Right lobe of liver (tissue), 6 donors: Measurements from ENCODE around the gene PRMT6. TPM values are rescaled to one million over a fixed set of nuclear protein-coding genes. Genes with fewer than 3 reads are reported as not detected.

Experiments
- ATAC-seq, 4 donors: fragments of 200-7000 bp; cut with Tn5 transposase; one replicate each; pipeline ENCODE4 v1.9.1; 2020; ENCODE audit warnings: mild to moderate bottlenecking in 4 of 4, moderate library complexity in 4 of 4
- DNase-seq, 3 donors: peaks; one replicate each; pipeline ENCODE4 v3.0.0-alpha.2; 2020
- H3K27ac ChIP-seq, 3 donors: fragments of 200-600 bp; one replicate each; pipeline ENCODE4 v1.8.0; 2022
- H3K27me3 ChIP-seq, 2 donors: fragments of 200-600 bp; one replicate each; pipeline ENCODE4 v1.8.0; 2022
- H3K36me3 ChIP-seq, 4 donors: fragments of 200-600 bp; sonication (generic) in 1 of 4; one replicate each; pipeline versions ENCODE4 v1.5.1 to v1.8.0; 2017 to 2022; ENCODE audit warnings: control low read depth in 1 of 4
- H3K4me1 ChIP-seq, 4 donors: fragments of 200-600 bp; sonication (generic) in 1 of 4; one replicate each; pipeline versions ENCODE4 v1.5.1 to v1.8.0; 2017 to 2022; ENCODE audit warnings: control low read depth in 1 of 4
- H3K4me3 ChIP-seq, 3 donors: fragments of 200-600 bp; one replicate each; pipeline ENCODE4 v1.8.0; 2022
- H3K9me3 ChIP-seq, 4 donors: fragments of 200-600 bp; sonication (generic) in 1 of 4; one replicate each; pipeline versions ENCODE4 v1.5.1 to v1.8.0; 2017 to 2022; ENCODE audit warnings: control low read depth in 1 of 4
- CTCF ChIP-seq, 4 donors: fragments of 200-600 bp in 3 of 4; fragments of 450-650 bp in 1 of 4; IDR thresholded peaks; one replicate each; pipeline versions ENCODE4 v1.5.1 to v1.8.0; 2016 to 2022; ENCODE audit warnings: antibody characterized with exemption in 4 of 4, mild to moderate bottlenecking in 2 of 4
- POLR2A ChIP-seq: fragments of 450-650 bp; IDR thresholded peaks from one replicate; pipeline ENCODE4 v1.6.1; 2017; ENCODE audit warnings: antibody characterized with exemption, mild to moderate bottlenecking
- WGBS: methylation state at CpG from one replicate; pipeline ENCODE4 v1.1.6; 2018; ENCODE audit warnings: low coverage, low lambda C conversion rate; ENCODE audit not compliant: insufficient coverage; ENCODE audit errors: missing lambda C conversion rate; 5-methylcytosine and 5-hydroxymethylcytosine counted together
- intact Hi-C, 2 donors: fragments of 100-400 bp; cut with DNase I; formaldehyde crosslinking; loops; one replicate each; pipeline versions ENCODE4 v1.11.2 to v1.14.1; 2022
- total RNA-seq, 6 experiments: library from RNA; depleted of rRNA in 2 of 6; stranded (reverse); fragments of >200 nt in 2 of 6; fragmentation: NEBNext Ultra II Directional in 3 of 6; extraction: Animal tissue kit (Norgen Biotek cat#: 25700) in 3 of 6; gene quantifications; one replicate each; pipeline versions ENCODE4 v1.1.0 to v1.2.4, GENCODE V29; 2016 to 2023
- donor health status: DM: no; HTN: yes; CAD: no.
- donor health status: DM: no; HTN: no; CAD: no.
- donor health status: DM: no; HTN: no; CAD: no.
- donor health status: DM: no; HTN: yes; CAD: no.
- donor health status: DM: no; HTN: yes; CAD: no.

Gene PRMT6
- total RNA-seq, 6 experiments from 2014 or later = 0.97 to 12.7 (median 5.4) TPM

- intact Hi-C loops = no loop called here
- no peak for ATAC-seq
- H3K4me1 ChIP-seq = peaks cover 0 to 6% (median 0%) of the 10 kb centered on the region in 4 donors
- no peak for DNase-seq
- TF ChIP-seq CTCF (IDR thresholded peaks at IDR 0.05) = no peak
- TF ChIP-seq POLR2A = no peak
- H3K9me3 ChIP-seq = no peaks in the 10 kb centered on the region
- WGBS = 88% methylated on average over 3 of the region's 3 CpGs
- H3K4me3 ChIP-seq = no peak overlapping the region
- no peaks in the 10 kb centered on the region for H3K27me3 ChIP-seq
- no peaks in the 10 kb centered on the region for H3K36me3 ChIP-seq
- H3K27ac ChIP-seq = no peak overlapping the region
Measured at GRCh38 chr1:107061886-107062285, 5.4 kb downstream of the PRMT6 start.

- Histone ChIP-seq H3K27me3 (no peaks in the 10 kb centered on the region), H3K9me3 (no peaks in the 10 kb centered on the region), H3K36me3 (no peaks in the 10 kb centered on the region), H3K27ac (no peak overlapping the region), H3K4me3 (no peak overlapping the region), H3K4me1 (no peaks in the 10 kb centered on the region)
- WGBS = 42% methylated on average over 4 of the region's 4 CpGs
- DNase-seq = no peak
- TF ChIP-seq CTCF (IDR thresholded peaks at IDR 0.05) (no peak), POLR2A (no peak)
- ATAC-seq = no peak
- intact Hi-C loops = no loop called here
Measured at GRCh38 chr1:107073493-107073892, 17.0 kb downstream of the PRMT6 start.

GRCh38 chr1:107076841-107077240 is 20.4 kb downstream of the PRMT6 start:
- 52% methylated on average over 4 of the region's 5 CpGs for WGBS
- no peak overlapping the region for H3K4me3 ChIP-seq
- intact Hi-C loops = no loop called here
- no peak overlapping the region for H3K27ac ChIP-seq
- H3K27me3 ChIP-seq = no peaks in the 10 kb centered on the region
- H3K4me1 ChIP-seq = no peaks in the 10 kb centered on the region
- no peak for ATAC-seq
- no peaks in the 10 kb centered on the region for H3K36me3 ChIP-seq
- no peak for TF ChIP-seq POLR2A
- no peak for TF ChIP-seq CTCF (IDR thresholded peaks at IDR 0.05)
- DNase-seq = no peak
- no peaks in the 10 kb centered on the region for H3K9me3 ChIP-seq

- intact Hi-C loops = no loop called here
- ATAC-seq (no peak), DNase-seq (no peak)
- no peaks in the 10 kb centered on the region for H3K9me3 ChIP-seq
- H3K4me3 ChIP-seq = no peak overlapping the region
- WGBS = 19% methylated on average over 1 of the region's 1 CpG
- TF ChIP-seq CTCF (IDR thresholded peaks at IDR 0.05) (no peak), POLR2A (no peak)
- H3K27ac ChIP-seq = no peak overlapping the region
- no peaks in the 10 kb centered on the region for H3K36me3 ChIP-seq
- no peaks in the 10 kb centered on the region for H3K27me3 ChIP-seq
- no peaks in the 10 kb centered on the region for H3K4me1 ChIP-seq
Measured at GRCh38 chr1:107079249-107079648, 22.8 kb downstream of the PRMT6 start.

GRCh38 chr1:107081102-107081501 is 24.6 kb downstream of the PRMT6 start:
- no peaks in the 10 kb centered on the region for H3K9me3 ChIP-seq
- no peak for TF ChIP-seq POLR2A
- no peak for TF ChIP-seq CTCF (IDR thresholded peaks at IDR 0.05)
- intact Hi-C loops = no loop called here
- H3K27ac ChIP-seq = no peak overlapping the region
- H3K4me3 ChIP-seq = no peak overlapping the region
- H3K36me3 ChIP-seq = no peaks in the 10 kb centered on the region
- ATAC-seq = no peak
- no peaks in the 10 kb centered on the region for H3K4me1 ChIP-seq
- DNase-seq = no peak
- H3K27me3 ChIP-seq = no peaks in the 10 kb centered on the region
- 13% methylated on average over 2 of the region's 2 CpGs for WGBS
